ENCODE results near the gene ZYG11B.

DNA sequence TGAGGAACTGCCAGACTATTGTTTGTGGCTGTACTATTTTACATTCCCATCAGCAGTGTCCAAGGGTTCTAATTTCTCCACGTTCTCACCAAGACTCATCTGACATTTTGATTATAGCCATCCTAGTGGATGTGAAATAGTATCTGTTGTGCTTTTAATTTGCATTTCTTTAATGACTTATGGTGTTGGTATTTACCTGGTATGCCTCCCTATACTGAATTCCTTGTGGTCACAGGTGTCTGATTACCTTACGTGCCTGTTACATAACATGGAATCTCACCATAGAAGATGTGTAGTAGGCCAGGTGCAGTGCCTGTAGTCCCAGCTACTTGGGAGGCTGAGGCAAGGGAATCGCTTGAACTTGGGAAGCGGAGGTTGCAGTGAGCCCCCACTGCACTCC, 129.8 kb downstream of the ZYG11B start:
- TF ChIP-seq AKNA (CRISPR knock-in tag; IDR thresholded peaks at IDR 0.05; ENCODE audit: borderline replicate concordance) (no peak), ZNF713 (CRISPR knock-in tag; IDR thresholded peaks at IDR 0.05) (no peak), ZNF563 (CRISPR knock-in tag; IDR thresholded peaks at IDR 0.05) (no peak), ESRRA (CRISPR knock-in tag; IDR thresholded peaks at IDR 0.05; ENCODE audit: low read depth) (no peak), NFKBIZ (CRISPR knock-in tag; IDR thresholded peaks at IDR 0.05) (no peak), NCOA1 (CRISPR knock-in tag; IDR thresholded peaks at IDR 0.05) (no peak), RXRA (CRISPR knock-in tag; IDR thresholded peaks at IDR 0.05) (no peak), NFE2L2 (IDR thresholded peaks at IDR 0.05; ENCODE audit: low read length) (no peak), PBX3 (CRISPR knock-in tag; IDR thresholded peaks at IDR 0.05; ENCODE audit: borderline replicate concordance) (no peak), TEAD2 (CRISPR knock-in tag; IDR thresholded peaks at IDR 0.05) (no peak), CTCF (CRISPR knock-in tag; IDR thresholded peaks at IDR 0.05) (no peak), GABPB1 (CRISPR knock-in tag; IDR thresholded peaks at IDR 0.05) (no peak)
- TF ChIP-seq, protein P1, sequence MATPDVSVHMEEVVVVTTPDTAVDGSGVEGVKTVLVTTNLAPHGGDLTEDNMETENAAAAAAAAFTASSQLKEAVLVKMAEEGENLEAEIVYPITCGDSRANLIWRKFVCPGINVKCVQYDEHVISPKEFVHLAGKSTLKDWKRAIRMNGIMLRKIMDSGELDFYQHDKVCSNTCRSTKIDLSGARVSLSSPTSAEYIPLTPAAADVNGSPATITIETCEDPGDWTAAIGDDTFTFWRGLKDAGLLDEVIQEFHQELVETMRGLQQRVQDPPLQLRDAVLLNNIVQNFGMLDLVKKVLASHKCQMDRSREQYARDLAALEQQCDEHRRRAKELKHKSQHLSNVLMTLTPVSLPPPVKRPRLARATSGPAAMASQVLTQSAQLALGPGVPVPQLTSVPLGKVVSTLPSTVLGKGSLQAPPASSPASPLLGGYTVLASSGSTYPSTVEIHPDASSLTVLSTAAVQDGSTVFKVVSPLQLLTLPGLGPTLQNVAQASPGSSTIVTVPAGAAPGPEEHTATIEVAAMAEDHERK (CRISPR knock-in tag; IDR thresholded peaks at IDR 0.05; ENCODE audit: low read depth): no peak

Measured in HepG2 (cell line).